ENCODE data around the gene OR2D2.
"Not testable (repeated sequence)": the region's sequence is repeated elsewhere in the genome, so short reads cannot be mapped to it uniquely, and the experiment has no call there.

Gene OR2D2

GRCh38 chr11:6911378-6911777 is 19.1 kb upstream of the OR2D2 start:
- in situ Hi-C loops (cut with HindIII; ENCODE audit: low pct_unique_long_range_greater_than_20kb, low sequenced_read_pairs) = no loop called here
- no peak for TF ChIP-seq JUND (IDR thresholded peaks at IDR 0.05; ENCODE audit: low read depth)
- DNase-seq (ENCODE audit: low read depth in 1 of 2, low spot score in 1 of 2) = no peak

GRCh38 chr11:6904804-6905203 is 12.5 kb upstream of the OR2D2 start:
- DNase-seq (ENCODE audit: low read depth in 1 of 2, low spot score in 1 of 2); in situ Hi-C loops (cut with HindIII; ENCODE audit: low pct_unique_long_range_greater_than_20kb, low sequenced_read_pairs): not testable (repeated sequence)

- no peak for DNase-seq (ENCODE audit: low read depth in 1 of 2, low spot score in 1 of 2)
- in situ Hi-C loops (cut with HindIII; ENCODE audit: low pct_unique_long_range_greater_than_20kb, low sequenced_read_pairs) = no loop called here
- TF ChIP-seq JUND (IDR thresholded peaks at IDR 0.05; ENCODE audit: low read depth) = no peak
Measured at GRCh38 chr11:6900327-6900999, 8.2 kb upstream of the OR2D2 start.

GRCh38 chr11:6898911-6899310 is 6.6 kb upstream of the OR2D2 start:
- in situ Hi-C loops (cut with HindIII; ENCODE audit: low pct_unique_long_range_greater_than_20kb, low sequenced_read_pairs) = no loop called here
- DNase-seq (ENCODE audit: low read depth in 1 of 2, low spot score in 1 of 2) = no peak
- TF ChIP-seq JUND (IDR thresholded peaks at IDR 0.05; ENCODE audit: low read depth) = no peak

GRCh38 chr11:6895010-6895409 is 2.7 kb upstream of the OR2D2 start:
- in situ Hi-C loops (cut with HindIII; ENCODE audit: low pct_unique_long_range_greater_than_20kb, low sequenced_read_pairs) = no loop called here
- DNase-seq (ENCODE audit: low read depth in 1 of 2, low spot score in 1 of 2) = no peak
- TF ChIP-seq JUND (IDR thresholded peaks at IDR 0.05; ENCODE audit: low read depth) = no peak

- no peak for DNase-seq (ENCODE audit: low read depth in 1 of 2, low spot score in 1 of 2)
- no peak for TF ChIP-seq JUND (IDR thresholded peaks at IDR 0.05; ENCODE audit: low read depth)
- in situ Hi-C loops (cut with HindIII; ENCODE audit: low pct_unique_long_range_greater_than_20kb, low sequenced_read_pairs) = no loop called here
Measured at GRCh38 chr11:6894097-6894496, 1.8 kb upstream of the OR2D2 start.

GRCh38 chr11:6889835-6890234 is 2.5 kb downstream of the OR2D2 start:
- no peak for DNase-seq (ENCODE audit: low read depth in 1 of 2, low spot score in 1 of 2)
- no peak for TF ChIP-seq JUND (IDR thresholded peaks at IDR 0.05; ENCODE audit: low read depth)
- in situ Hi-C loops (cut with HindIII; ENCODE audit: low pct_unique_long_range_greater_than_20kb, low sequenced_read_pairs) = no loop called here

- TF ChIP-seq JUND (IDR thresholded peaks at IDR 0.05; ENCODE audit: low read depth) = no peak
- DNase-seq (ENCODE audit: low read depth in 1 of 2, low spot score in 1 of 2) = no peak
- in situ Hi-C loops (cut with HindIII; ENCODE audit: low pct_unique_long_range_greater_than_20kb, low sequenced_read_pairs) = no loop called here
Measured at GRCh38 chr11:6888830-6889229, 3.5 kb downstream of the OR2D2 start.

GRCh38 chr11:6887711-6888110 is 4.6 kb downstream of the OR2D2 start:
- DNase-seq (ENCODE audit: low read depth in 1 of 2, low spot score in 1 of 2); in situ Hi-C loops (cut with HindIII; ENCODE audit: low pct_unique_long_range_greater_than_20kb, low sequenced_read_pairs): not testable (repeated sequence)

GRCh38 chr11:6882751-6883150 is 9.5 kb downstream of the OR2D2 start:
- TF ChIP-seq JUND (IDR thresholded peaks at IDR 0.05; ENCODE audit: low read depth) = no peak
- in situ Hi-C loops (cut with HindIII; ENCODE audit: low pct_unique_long_range_greater_than_20kb, low sequenced_read_pairs) = no loop called here
- no peak for DNase-seq (ENCODE audit: low read depth in 1 of 2, low spot score in 1 of 2)

GRCh38 chr11:6876914-6877313 is 15.4 kb downstream of the OR2D2 start:
- no peak for DNase-seq (ENCODE audit: low read depth in 1 of 2, low spot score in 1 of 2)
- in situ Hi-C loops (cut with HindIII; ENCODE audit: low pct_unique_long_range_greater_than_20kb, low sequenced_read_pairs) = no loop called here

GRCh38 chr11:6876325-6876724 is 16.0 kb downstream of the OR2D2 start, which contains the start of gene OR10A4:
Gene OR10A4 (plus strand): TSS chr11:6876625. CDS start chr11:6876648, 23 bp downstream.
- no peak for TF ChIP-seq JUND (IDR thresholded peaks at IDR 0.05; ENCODE audit: low read depth)
- no peak for DNase-seq (ENCODE audit: low read depth in 1 of 2, low spot score in 1 of 2)
- in situ Hi-C loops (cut with HindIII; ENCODE audit: low pct_unique_long_range_greater_than_20kb, low sequenced_read_pairs) = no loop called here

More at GRCh38 chr11:6876914-6877313, 15.4 kb downstream of the OR2D2 start:
- TF ChIP-seq JUND (IDR thresholded peaks at IDR 0.05; ENCODE audit: low read depth) = no peak

- in situ Hi-C loops (cut with HindIII; ENCODE audit: low pct_unique_long_range_greater_than_20kb, low sequenced_read_pairs) = no loop called here
- no peak for DNase-seq (ENCODE audit: low read depth in 1 of 2, low spot score in 1 of 2)
- no peak for TF ChIP-seq JUND (IDR thresholded peaks at IDR 0.05; ENCODE audit: low read depth)
Measured at GRCh38 chr11:6875761-6876160, 16.5 kb downstream of the OR2D2 start.

GRCh38 chr11:6871278-6871677 is 21.0 kb downstream of the OR2D2 start:
- no peak for DNase-seq (ENCODE audit: low read depth in 1 of 2, low spot score in 1 of 2)
- no peak for TF ChIP-seq JUND (IDR thresholded peaks at IDR 0.05; ENCODE audit: low read depth)
- in situ Hi-C loops (cut with HindIII; ENCODE audit: low pct_unique_long_range_greater_than_20kb, low sequenced_read_pairs) = no loop called here

Data from T47D (cell line).